Keratinocyte (primary cell): Measurements from ENCODE around the gene SEL1L2.

Experiments used
- CTCF ChIP-seq, 3 experiments: IDR thresholded peaks in 1 of 3; conservative IDR thresholded peaks in 1 of 3; optimal IDR thresholded peaks in 1 of 3; 2 replicates in 2 of 3; 3 replicates in 1 of 3; pipeline versions ENCODE3 to v1.5.1; 2011; ENCODE audit warnings: low read length in 3 of 3, mild to moderate bottlenecking in 3 of 3, moderate library complexity in 2 of 3, control low read depth in 1 of 3, inconsistent platforms in 1 of 3; ENCODE audit not compliant: insufficient read depth in 2 of 3; ENCODE audit errors: extremely low read depth in 1 of 3
- EZH2 ChIP-seq: IDR thresholded peaks from one replicate; pipeline ENCODE4 v1.6.1; 2012; ENCODE audit warnings: inconsistent platforms, mild to moderate bottlenecking, low read length, moderate library complexity

GRCh38 chr20:13809855-13810254 is 180.6 kb downstream of the SEL1L2 start:
- TF ChIP-seq EZH2 = no peak
- no peak for TF ChIP-seq CTCF (optimal IDR thresholded peaks at IDR 0.05 in 1 of 3, IDR thresholded peaks at IDR 0.05 in 1 of 3, conservative IDR thresholded peaks at IDR 0.05 in 1 of 3; ENCODE audit: extremely low read depth in 1 of 3, insufficient read depth in 2 of 3, low read length in 3 of 3)
